SK-N-SH treated with all-trans-retinoic acid at 6 μM for 48 hours (cell line): ENCODE measurements around the gene STEAP4.

Experiments
- ATAC-seq: fragments of 200-7000 bp; cut with Tn5 transposase; 3 replicates; pipeline ENCODE4 v1.9.1; 2020; ENCODE audit warnings: mild to moderate bottlenecking, moderate library complexity
- ARNTL ChIP-seq: fragments of 450-650 bp; formaldehyde crosslinking; IDR thresholded peaks from 2 replicates; pipeline ENCODE4 v1.5.0; 2020; ENCODE audit warnings: low read depth, mild to moderate bottlenecking, moderate library complexity, borderline replicate concordance
- BACH2 ChIP-seq: fragments of 250-450 bp; sonication (Bioruptor Pico); IDR thresholded peaks from 2 replicates; pipeline ENCODE4 v1.9.0; 2021; ENCODE audit warnings: mild to moderate bottlenecking, borderline replicate concordance
- CREB5 ChIP-seq: fragments of 250-450 bp; sonication (Bioruptor Pico); IDR thresholded peaks from 2 replicates; pipeline ENCODE4 v1.5.1; 2020; ENCODE audit warnings: low read depth, mild to moderate bottlenecking, moderate library complexity
- CSRNP3 ChIP-seq: fragments of 250-450 bp; sonication (Bioruptor Pico); IDR thresholded peaks from 2 replicates; pipeline ENCODE4 v1.5.1; 2021; ENCODE audit warnings: mild to moderate bottlenecking, moderate library complexity
- ESRRG ChIP-seq: fragments of 250-450 bp; sonication (Bioruptor Pico); IDR thresholded peaks from 2 replicates; pipeline ENCODE4 v1.6.1; 2021; ENCODE audit warnings: mild to moderate bottlenecking
- GLIS3 ChIP-seq: fragments of 250-450 bp; sonication (Bioruptor Pico); IDR thresholded peaks from 2 replicates; pipeline ENCODE4 v1.5.0; 2020; ENCODE audit warnings: mild to moderate bottlenecking, moderate library complexity
- ISL1 ChIP-seq: fragments of 250-450 bp; sonication (Bioruptor Pico); IDR thresholded peaks from 2 replicates; pipeline ENCODE4 v2.1.2; 2022; ENCODE audit warnings: mild to moderate bottlenecking, moderate library complexity
- OSR1 ChIP-seq: fragments of 250-450 bp; sonication (Bioruptor Pico); IDR thresholded peaks from 2 replicates; pipeline ENCODE4 v1.8.0; 2022; ENCODE audit warnings: moderate library complexity, mild to moderate bottlenecking, inconsistent platforms
- PATZ1 ChIP-seq: fragments of 250-450 bp; sonication (Bioruptor Pico); IDR thresholded peaks from 2 replicates; pipeline ENCODE4 v1.8.0; 2020; ENCODE audit warnings: mild to moderate bottlenecking, moderate library complexity, borderline replicate concordance
- POU6F1 ChIP-seq: fragments of 250-450 bp; sonication (Bioruptor Pico); IDR thresholded peaks from 2 replicates; pipeline ENCODE4 v1.8.0; 2021; ENCODE audit warnings: low read depth, mild to moderate bottlenecking, moderate library complexity, borderline replicate concordance
- PPARA ChIP-seq: fragments of 250-450 bp; sonication (Bioruptor Pico); IDR thresholded peaks from 2 replicates; pipeline ENCODE4 v1.5.0; 2020; ENCODE audit warnings: mild to moderate bottlenecking, borderline replicate concordance
- RARB ChIP-seq: fragments of 250-450 bp; sonication (Bioruptor Pico); IDR thresholded peaks from 2 replicates; pipeline ENCODE4 v1.8.0; 2021; ENCODE audit warnings: mild to moderate bottlenecking, moderate library complexity
- SNAI2 ChIP-seq: fragments of 250-450 bp; sonication (Bioruptor Pico); IDR thresholded peaks from 2 replicates; pipeline ENCODE4 v1.5.0; 2020; ENCODE audit warnings: mild to moderate bottlenecking, moderate library complexity
- TCF4 ChIP-seq: fragments of 250-450 bp; sonication (Bioruptor Pico); IDR thresholded peaks from 2 replicates; pipeline ENCODE4 v1.8.0; 2021; ENCODE audit warnings: mild to moderate bottlenecking, moderate library complexity, borderline replicate concordance
- TOX ChIP-seq: fragments of 250-450 bp; sonication (Bioruptor Pico); IDR thresholded peaks from 2 replicates; pipeline ENCODE4 v1.8.0; 2021; ENCODE audit warnings: mild to moderate bottlenecking, moderate library complexity, borderline replicate concordance
- TSHZ2 ChIP-seq: fragments of 250-450 bp; sonication (Bioruptor Pico); IDR thresholded peaks from 2 replicates; pipeline ENCODE4 v1.5.0; 2020; ENCODE audit warnings: mild to moderate bottlenecking, moderate library complexity
- ZC3H10 ChIP-seq: fragments of 250-450 bp; sonication (Bioruptor Pico); IDR thresholded peaks from 2 replicates; pipeline ENCODE4 v1.5.1; 2021; ENCODE audit warnings: mild to moderate bottlenecking, moderate library complexity
- ZFP3 ChIP-seq: fragments of 250-450 bp; sonication (Bioruptor Pico); IDR thresholded peaks from 2 replicates; pipeline ENCODE4 v1.5.0; 2020; ENCODE audit warnings: mild to moderate bottlenecking, moderate library complexity
- ZFP30 ChIP-seq: fragments of 450-650 bp; formaldehyde crosslinking; IDR thresholded peaks from 2 replicates; pipeline ENCODE4 v1.5.0; 2022; ENCODE audit warnings: mild to moderate bottlenecking, moderate library complexity
- ZNF565 ChIP-seq: fragments of 450-650 bp; formaldehyde crosslinking; conservative IDR thresholded peaks from 2 replicates; pipeline ENCODE4 v1.5.0; 2020; ENCODE audit warnings: low read depth, mild to moderate bottlenecking, moderate library complexity
- ZNF70 ChIP-seq: fragments of 450-650 bp; formaldehyde crosslinking; IDR thresholded peaks from 2 replicates; pipeline ENCODE4 v1.5.0; 2020; ENCODE audit warnings: mild to moderate bottlenecking, moderate library complexity
- ZNF8 ChIP-seq: fragments of 450-650 bp; formaldehyde crosslinking; IDR thresholded peaks from 2 replicates; pipeline ENCODE4 v1.5.0; 2020; ENCODE audit warnings: mild to moderate bottlenecking, moderate library complexity

Gene STEAP4

GRCh38 chr7:88321694-88322093, 15.0 kb upstream of the STEAP4 start:
- TF ChIP-seq ZFP30 (no peak), ZNF70 (CRISPR knock-in tag) (no peak), ESRRG (CRISPR knock-in tag) (no peak), PPARA (CRISPR knock-in tag) (no peak), SNAI2 (CRISPR knock-in tag) (no peak), TCF4 (CRISPR knock-in tag) (no peak), OSR1 (CRISPR knock-in tag) (no peak), ZNF565 (CRISPR knock-in tag) (no peak), RARB (no peak), ZC3H10 (CRISPR knock-in tag) (no peak), CSRNP3 (CRISPR knock-in tag) (no peak), GLIS3 (no peak), TSHZ2 (CRISPR knock-in tag) (no peak), ISL1 (CRISPR knock-in tag) (no peak)
- ATAC-seq, result no peak

- TF ChIP-seq BACH2 (CRISPR knock-in tag) (no peak), ISL1 (CRISPR knock-in tag) (no peak), POU6F1 (CRISPR knock-in tag) (no peak), PATZ1 (CRISPR knock-in tag) (no peak), GLIS3 (no peak), ZFP3 (no peak), ESRRG (CRISPR knock-in tag) (no peak), ARNTL (CRISPR knock-in tag) (no peak), RARB (no peak), PPARA (CRISPR knock-in tag) (no peak), ZFP30 (no peak), ZNF8 (CRISPR knock-in tag) (no peak), TOX (CRISPR knock-in tag) (no peak), SNAI2 (CRISPR knock-in tag) (no peak), TSHZ2 (CRISPR knock-in tag) (no peak), TCF4 (CRISPR knock-in tag) (no peak), ZC3H10 (CRISPR knock-in tag) (no peak), OSR1 (CRISPR knock-in tag) (no peak), CREB5 (CRISPR knock-in tag) (no peak)
- ATAC-seq, result no peak
Measured at GRCh38 chr7:88318196-88318595, 11.5 kb upstream of the STEAP4 start.
